Activated naive CD4-positive, alpha-beta T cell treated with anti-CD3 and anti-CD28 coated beads, Interleukin-2, amount 10 ng/mL, durations not matched to agents 7 days and 5 days (primary cell): ENCODE data around the gene UBE2F.

Source experiments
- CTCF ChIA-PET: fragments of 350-600 bp; sonication (Branson Sonifier 250); formaldehyde crosslinking; loops from one replicate; lab custom pipeline; 2021; ENCODE audit warnings: antibody characterized with exemption; lab: Charles Lee
- DNase-seq: peaks from one replicate; pipeline ENCODE4 v3.0.0-alpha.2; 2020
- H3K27ac Mint-ChIP-seq: one replicate; pipeline ENCODE4 v1.8.0; 2021; ENCODE audit warnings: mild to moderate bottlenecking, moderate library complexity, mixed read lengths
- H3K27me3 Mint-ChIP-seq: one replicate; pipeline ENCODE4 v1.8.0; 2021; ENCODE audit warnings: mild to moderate bottlenecking, mixed read lengths
- H3K36me3 Mint-ChIP-seq: one replicate; pipeline ENCODE4 v1.8.0; 2021; ENCODE audit warnings: mixed read lengths
- H3K4me1 Mint-ChIP-seq: one replicate; pipeline ENCODE4 v1.8.0; 2021; ENCODE audit warnings: mixed read lengths
- H3K4me3 Mint-ChIP-seq: one replicate; pipeline ENCODE4 v1.8.0; 2021; ENCODE audit warnings: mild to moderate bottlenecking, moderate library complexity, mixed read lengths
- H3K9me3 Mint-ChIP-seq: one replicate; pipeline ENCODE4 v1.8.0; 2021; ENCODE audit warnings: mixed read lengths

Gene UBE2F

GRCh38 chr2:238003234-238004031 lies 36.6 kb downstream of the UBE2F start:
- Mint-ChIP-seq H3K4me3 (no peak overlapping the region), H3K27me3 (no peaks in the 10 kb centered on the region), H3K27ac (peak overlapping the region; percentile 56), H3K4me1 (peaks cover 38% of the 10 kb centered on the region), H3K36me3 (peaks cover 60% of the 10 kb centered on the region), H3K9me3 (no peaks in the 10 kb centered on the region)
- DNase-seq = no peak
- CTCF ChIA-PET = interaction anchor here (0.6 kb wide), 2 partner anchors 12 to 35 kb away, joined by 3 to 4 read pairs; no protein-coding TSS in a partner anchor

GRCh38 chr2:238004077-238004830 lies 37.4 kb downstream of the UBE2F start:
- CTCF ChIA-PET = no interaction called here
- DNase-seq = no peak
- Mint-ChIP-seq H3K36me3 (peaks cover 58% of the 10 kb centered on the region), H3K4me3 (no peak overlapping the region), H3K9me3 (no peaks in the 10 kb centered on the region), H3K27ac (peak overlapping the region; percentile 2), H3K4me1 (peaks cover 37% of the 10 kb centered on the region), H3K27me3 (no peaks in the 10 kb centered on the region)

GRCh38 chr2:238005528-238005927 lies 38.7 kb downstream of the UBE2F start:
- H3K27ac Mint-ChIP-seq = no peak overlapping the region
- CTCF ChIA-PET = no interaction called here
- H3K27me3 Mint-ChIP-seq = no peaks in the 10 kb centered on the region
- peaks cover 56% of the 10 kb centered on the region for H3K36me3 Mint-ChIP-seq
- DNase-seq = no peak
- no peak overlapping the region for H3K4me3 Mint-ChIP-seq
- no peaks in the 10 kb centered on the region for H3K9me3 Mint-ChIP-seq
- peaks cover 42% of the 10 kb centered on the region for H3K4me1 Mint-ChIP-seq

- Mint-ChIP-seq H3K4me1 (peaks cover 45% of the 10 kb centered on the region), H3K36me3 (peaks cover 59% of the 10 kb centered on the region), H3K9me3 (no peaks in the 10 kb centered on the region), H3K27me3 (no peaks in the 10 kb centered on the region), H3K27ac (no peak overlapping the region), H3K4me3 (no peak overlapping the region)
- CTCF ChIA-PET = interaction anchor here (0.8 kb wide), 1 partner anchor 37 kb away, joined by 3 read pairs; no protein-coding TSS in a partner anchor
- no peak for DNase-seq
Measured at GRCh38 chr2:238006510-238006909, 39.7 kb downstream of the UBE2F start.

GRCh38 chr2:238007924-238008323 lies 41.1 kb downstream of the UBE2F start:
- no peaks in the 10 kb centered on the region for H3K9me3 Mint-ChIP-seq
- no peak overlapping the region for H3K4me3 Mint-ChIP-seq
- H3K27me3 Mint-ChIP-seq = no peaks in the 10 kb centered on the region
- H3K4me1 Mint-ChIP-seq = peaks cover 39% of the 10 kb centered on the region
- peaks cover 58% of the 10 kb centered on the region for H3K36me3 Mint-ChIP-seq
- no peak for DNase-seq
- CTCF ChIA-PET = interaction anchor here (0.7 kb wide), 1 partner anchor 39 kb away, joined by 3 read pairs; no protein-coding TSS in a partner anchor
- H3K27ac Mint-ChIP-seq = no peak overlapping the region

- CTCF ChIA-PET = no interaction called here
- no peak for DNase-seq
- H3K36me3 Mint-ChIP-seq = peaks cover 52% of the 10 kb centered on the region
- H3K9me3 Mint-ChIP-seq = no peaks in the 10 kb centered on the region
- no peak overlapping the region for H3K27ac Mint-ChIP-seq
- H3K4me3 Mint-ChIP-seq = no peak overlapping the region
- no peaks in the 10 kb centered on the region for H3K27me3 Mint-ChIP-seq
- H3K4me1 Mint-ChIP-seq = peaks cover 25% of the 10 kb centered on the region
Measured at GRCh38 chr2:238009563-238009962, 42.7 kb downstream of the UBE2F start.

- DNase-seq = no peak
- Mint-ChIP-seq H3K27me3 (no peaks in the 10 kb centered on the region), H3K36me3 (peaks cover 50% of the 10 kb centered on the region), H3K4me1 (peaks cover 20% of the 10 kb centered on the region), H3K4me3 (no peak overlapping the region), H3K9me3 (no peaks in the 10 kb centered on the region), H3K27ac (no peak overlapping the region)
- CTCF ChIA-PET = no interaction called here
Measured at GRCh38 chr2:238010572-238010971, 43.8 kb downstream of the UBE2F start.

GRCh38 chr2:238013806-238014205 lies 47.0 kb downstream of the UBE2F start:
- Mint-ChIP-seq H3K4me3 (no peak overlapping the region), H3K27ac (no peak overlapping the region), H3K36me3 (peaks cover 44% of the 10 kb centered on the region), H3K27me3 (no peaks in the 10 kb centered on the region), H3K9me3 (no peaks in the 10 kb centered on the region), H3K4me1 (peaks cover 14% of the 10 kb centered on the region)
- DNase-seq = no peak
- CTCF ChIA-PET = interaction anchor here (1.0 kb wide), 1 partner anchor 45 kb away, joined by 3 read pairs; no protein-coding TSS in a partner anchor

GRCh38 chr2:238015705-238016104 lies 48.9 kb downstream of the UBE2F start:
- H3K27me3 Mint-ChIP-seq = no peaks in the 10 kb centered on the region
- CTCF ChIA-PET = interaction anchor here (0.8 to 1.1 kb wide), 2 partner anchors 13 to 158 kb away, joined by 3 read pairs; no protein-coding TSS in a partner anchor
- no peak overlapping the region for H3K4me3 Mint-ChIP-seq
- H3K36me3 Mint-ChIP-seq = peaks cover 39% of the 10 kb centered on the region
- H3K27ac Mint-ChIP-seq = no peak overlapping the region
- H3K9me3 Mint-ChIP-seq = no peaks in the 10 kb centered on the region
- H3K4me1 Mint-ChIP-seq = peaks cover 1% of the 10 kb centered on the region
- no peak for DNase-seq

GRCh38 chr2:238016526-238016925 lies 49.7 kb downstream of the UBE2F start:
- H3K27me3 Mint-ChIP-seq = no peaks in the 10 kb centered on the region
- H3K9me3 Mint-ChIP-seq = no peaks in the 10 kb centered on the region
- CTCF ChIA-PET = no interaction called here
- no peak overlapping the region for H3K4me3 Mint-ChIP-seq
- peaks cover 40% of the 10 kb centered on the region for H3K36me3 Mint-ChIP-seq
- no peak for DNase-seq
- no peaks in the 10 kb centered on the region for H3K4me1 Mint-ChIP-seq
- H3K27ac Mint-ChIP-seq = no peak overlapping the region

GRCh38 chr2:238019962-238020361 lies 53.1 kb downstream of the UBE2F start:
- Mint-ChIP-seq H3K4me1 (peaks cover 4% of the 10 kb centered on the region), H3K27me3 (no peaks in the 10 kb centered on the region), H3K36me3 (peaks cover 31% of the 10 kb centered on the region), H3K4me3 (no peak overlapping the region), H3K9me3 (no peaks in the 10 kb centered on the region), H3K27ac (no peak overlapping the region)
- CTCF ChIA-PET = interaction anchor here (1.3 kb wide), 1 partner anchor 8 kb away, joined by 4 read pairs; no protein-coding TSS in a partner anchor
- DNase-seq = no peak

GRCh38 chr2:238020816-238021215 lies 54.0 kb downstream of the UBE2F start:
- Mint-ChIP-seq H3K4me1 (peaks cover 8% of the 10 kb centered on the region), H3K27ac (no peak overlapping the region), H3K27me3 (no peaks in the 10 kb centered on the region), H3K4me3 (no peak overlapping the region), H3K9me3 (no peaks in the 10 kb centered on the region), H3K36me3 (peaks cover 38% of the 10 kb centered on the region)
- DNase-seq = no peak
- CTCF ChIA-PET = no interaction called here

- DNase-seq = no peak
- CTCF ChIA-PET = no interaction called here
Measured at GRCh38 chr2:238021327-238021726, 54.5 kb downstream of the UBE2F start.

GRCh38 chr2:238022594-238023157 lies 55.9 kb downstream of the UBE2F start:
- Mint-ChIP-seq H3K27ac (no peak overlapping the region), H3K27me3 (no peaks in the 10 kb centered on the region)
- CTCF ChIA-PET = no interaction called here

More at GRCh38 chr2:238021327-238021726, 54.5 kb downstream of the UBE2F start:
- Mint-ChIP-seq H3K4me3 (no peak overlapping the region), H3K27ac (no peak overlapping the region), H3K4me1 (peaks cover 8% of the 10 kb centered on the region), H3K27me3 (no peaks in the 10 kb centered on the region), H3K9me3 (no peaks in the 10 kb centered on the region), H3K36me3 (peaks cover 40% of the 10 kb centered on the region)

More at GRCh38 chr2:238022594-238023157, 55.9 kb downstream of the UBE2F start:
- no peaks in the 10 kb centered on the region for H3K9me3 Mint-ChIP-seq
- no peak for DNase-seq
- peaks cover 41% of the 10 kb centered on the region for H3K36me3 Mint-ChIP-seq
- peaks cover 8% of the 10 kb centered on the region for H3K4me1 Mint-ChIP-seq
- H3K4me3 Mint-ChIP-seq = no peak overlapping the region
